ENCODE measurements around the gene RIPK4. TPM values are rescaled to one million over a fixed set of nuclear protein-coding genes. Genes with fewer than 3 reads are reported as not detected.
A peak's percentile ranks its signal among the peaks of the same experiment; 100 is the strongest.

The RIPK4 gene
- total RNA-seq, 8 experiments from 2014 or later = 0.18 to 0.57 (median 0.38) TPM; not detected in 1

GRCh38 chr21:41774467-41775148 lies 7.8 kb upstream of the RIPK4 start:
- in situ Hi-C loops (cut with MboI; ENCODE audit: low pct_unique_long_range_greater_than_20kb in 2 of 9, low sequenced_read_pairs in 9 of 9, unreplicated experiment in 9 of 9) = loop anchor here in 7 of 9 experiments (10.0 to 25.0 kb wide), 3 partner anchors 160 to 487 kb away; no protein-coding TSS in a partner anchor
- no peak overlapping the region for H3K4me3 ChIP-seq
- ATAC-seq (replicated peaks in 6 of 8) = no peak
- WGBS, 10 experiments = 0 to 100% (median 73%) methylated on average over 1 to 9 of the region's 10 CpGs
- no peak overlapping the region for H3K27ac ChIP-seq
- H3K4me1 ChIP-seq (replicated peaks in 1 of 2) = no peaks in the 10 kb centered on the region

GRCh38 chr21:41772351-41773080 lies 5.7 kb upstream of the RIPK4 start:
- peak in 1 of 8 experiments; percentile 21 for ATAC-seq (replicated peaks in 6 of 8)
- WGBS, 10 experiments = 22 to 100% (median 93%) methylated on average over 1 to 5 of the region's 16 CpGs; no CpG with 5 or more reads in 4 of the 10 experiments

GRCh38 chr21:41771625-41771945 lies 4.7 kb upstream of the RIPK4 start:
- 60 to 94% (median 79%) methylated on average over 1 to 7 of the region's 7 CpGs; no CpG with 5 or more reads in 4 of the 10 experiments for WGBS, 10 experiments
- ATAC-seq (replicated peaks in 6 of 8) = no peak
- no peak overlapping the region for H3K27ac ChIP-seq
- in situ Hi-C loops (cut with MboI; ENCODE audit: low pct_unique_long_range_greater_than_20kb in 2 of 9, low sequenced_read_pairs in 9 of 9, unreplicated experiment in 9 of 9) = loop anchor here in 1 of 9 experiments (10.0 kb wide), 1 partner anchor 157 kb away; no protein-coding TSS in a partner anchor
- H3K4me3 ChIP-seq = no peak overlapping the region
- peaks cover 0 to 10% of the 10 kb centered on the region in 2 donors for H3K4me1 ChIP-seq (replicated peaks in 1 of 2)

More at GRCh38 chr21:41772351-41773080, 5.7 kb upstream of the RIPK4 start:
- no peak overlapping the region for H3K4me3 ChIP-seq
- no peak overlapping the region for H3K27ac ChIP-seq
- H3K4me1 ChIP-seq (replicated peaks in 1 of 2) = peaks cover 0 to 10% of the 10 kb centered on the region in 2 donors
- in situ Hi-C loops (cut with MboI; ENCODE audit: low pct_unique_long_range_greater_than_20kb in 2 of 9, low sequenced_read_pairs in 9 of 9, unreplicated experiment in 9 of 9) = loop anchor here in 1 of 9 experiments (10.0 kb wide), 1 partner anchor 158 kb away; no protein-coding TSS in a partner anchor

GRCh38 chr21:41770901-41771624 lies 4.2 kb upstream of the RIPK4 start:
- peaks cover 0 to 10% of the 10 kb centered on the region in 2 donors for H3K4me1 ChIP-seq (replicated peaks in 1 of 2)
- in situ Hi-C loops (cut with MboI; ENCODE audit: low pct_unique_long_range_greater_than_20kb in 2 of 9, low sequenced_read_pairs in 9 of 9, unreplicated experiment in 9 of 9) = loop anchor here in 1 of 9 experiments (10.0 kb wide), 1 partner anchor 156 kb away; no protein-coding TSS in a partner anchor
- H3K4me3 ChIP-seq = no peak overlapping the region
- 48 to 67% (median 62%) methylated on average over 1 to 13 of the region's 14 CpGs; no CpG with 5 or more reads in 4 of the 10 experiments for WGBS, 10 experiments
- no peak overlapping the region for H3K27ac ChIP-seq
- ATAC-seq (replicated peaks in 6 of 8) = no peak

- H3K27ac ChIP-seq = no peak overlapping the region
- WGBS, 10 experiments = 67 to 100% (median 85%) methylated on average over 1 to 4 of the region's 5 CpGs; no CpG with 5 or more reads in 4 of the 10 experiments
- H3K4me1 ChIP-seq (replicated peaks in 1 of 2) = peaks cover 0 to 13% of the 10 kb centered on the region in 2 donors
- no peak overlapping the region for H3K4me3 ChIP-seq
- in situ Hi-C loops (cut with MboI; ENCODE audit: low pct_unique_long_range_greater_than_20kb in 2 of 9, low sequenced_read_pairs in 9 of 9, unreplicated experiment in 9 of 9) = loop anchor here in 1 of 9 experiments (10.0 kb wide), 1 partner anchor 155 kb away; no protein-coding TSS in a partner anchor
- ATAC-seq (replicated peaks in 6 of 8) = no peak
Measured at GRCh38 chr21:41769933-41770332, 3.1 kb upstream of the RIPK4 start.

- in situ Hi-C loops (cut with MboI; ENCODE audit: low pct_unique_long_range_greater_than_20kb in 2 of 9, low sequenced_read_pairs in 9 of 9, unreplicated experiment in 9 of 9) = no loop called here
- 35 to 40% methylated on average over 1 to 3 of the region's 7 CpGs; no CpG with 5 or more reads in 8 of the 10 experiments for WGBS, 10 experiments
- Histone ChIP-seq H3K27ac (no peak overlapping the region), H3K4me3 (no peak overlapping the region), H3K4me1 (replicated peaks in 1 of 2) (peaks cover 0 to 13% of the 10 kb centered on the region in 2 donors)
- no peak for ATAC-seq (replicated peaks in 6 of 8)
Measured at GRCh38 chr21:41769521-41769920, 2.7 kb upstream of the RIPK4 start.

- 5 to 81% (median 20%) methylated on average over 2 to 4 of the region's 10 CpGs; no CpG with 5 or more reads in 5 of the 10 experiments for WGBS, 10 experiments
- H3K4me3 ChIP-seq = no peak overlapping the region
- ATAC-seq (replicated peaks in 6 of 8) = no peak
- no peak overlapping the region for H3K27ac ChIP-seq
- in situ Hi-C loops (cut with MboI; ENCODE audit: low pct_unique_long_range_greater_than_20kb in 2 of 9, low sequenced_read_pairs in 9 of 9, unreplicated experiment in 9 of 9) = no loop called here
- H3K4me1 ChIP-seq (replicated peaks in 1 of 2) = peaks cover 0 to 13% of the 10 kb centered on the region in 2 donors
Measured at GRCh38 chr21:41769111-41769510, 2.3 kb upstream of the RIPK4 start.

GRCh38 chr21:41768437-41769042 lies 1.7 kb upstream of the RIPK4 start:
- in situ Hi-C loops (cut with MboI; ENCODE audit: low pct_unique_long_range_greater_than_20kb in 2 of 9, low sequenced_read_pairs in 9 of 9, unreplicated experiment in 9 of 9) = no loop called here
- ATAC-seq (replicated peaks in 6 of 8) = peak; percentile 54 to 77 (median 66)
- Histone ChIP-seq H3K27ac (no peak overlapping the region), H3K4me1 (replicated peaks in 1 of 2) (peaks cover under 1 to 19% of the 10 kb centered on the region in 2 donors), H3K4me3 (no peak overlapping the region)
- WGBS, 10 experiments = 0 to 12% (median 5%) methylated on average over 1 to 16 of the region's 17 CpGs

GRCh38 chr21:41767606-41768436 lies 969 bp upstream of the RIPK4 start:
- Histone ChIP-seq H3K27ac (no peak overlapping the region), H3K4me3 (no peak overlapping the region), H3K4me1 (replicated peaks in 1 of 2) (peaks cover 8 to 26% of the 10 kb centered on the region in 2 donors)
- ATAC-seq (replicated peaks in 6 of 8) = peak in 1 of 8 experiments; percentile 17
- 0 to 11% (median 5%) methylated on average over 3 to 24 of the region's 26 CpGs for WGBS, 10 experiments
- in situ Hi-C loops (cut with MboI; ENCODE audit: low pct_unique_long_range_greater_than_20kb in 2 of 9, low sequenced_read_pairs in 9 of 9, unreplicated experiment in 9 of 9) = no loop called here

GRCh38 chr21:41765973-41766882 lies 624 bp downstream of the RIPK4 start:
- in situ Hi-C loops (cut with MboI; ENCODE audit: low pct_unique_long_range_greater_than_20kb in 2 of 9, low sequenced_read_pairs in 9 of 9, unreplicated experiment in 9 of 9) = no loop called here
- Histone ChIP-seq H3K4me1 (replicated peaks in 1 of 2) (peaks cover 24 to 42% of the 10 kb centered on the region in 2 donors), H3K27ac (no peak overlapping the region), H3K4me3 (peak overlapping the region; percentile 34 to 69 (median 47))
- 4 to 96% (median 62%) methylated on average over 2 to 27 of the region's 88 CpGs; no CpG with 5 or more reads in 2 of the 10 experiments for WGBS, 10 experiments
- peak in 4 of 8 experiments; percentile 7 to 18 (median 14) for ATAC-seq (replicated peaks in 6 of 8)

- 17 to 95% (median 83%) methylated on average over 1 to 9 of the region's 11 CpGs; no CpG with 5 or more reads in 1 of the 10 experiments for WGBS, 10 experiments
- Histone ChIP-seq H3K27ac (no peak overlapping the region), H3K4me3 (no peak overlapping the region), H3K4me1 (replicated peaks in 1 of 2) (peaks cover 24 to 50% of the 10 kb centered on the region in 2 donors)
- in situ Hi-C loops (cut with MboI; ENCODE audit: low pct_unique_long_range_greater_than_20kb in 2 of 9, low sequenced_read_pairs in 9 of 9, unreplicated experiment in 9 of 9) = no loop called here
- no peak for ATAC-seq (replicated peaks in 6 of 8)
Measured at GRCh38 chr21:41765420-41765821, 1.4 kb downstream of the RIPK4 start.

Data from motor neuron (in vitro differentiated cells).